NCI-H2107 treated with DMSO at 0.1 percent for 48 hours (cell line): Measurements from ENCODE around the gene NFIC.
"Not testable (repeated sequence)": the region's sequence is repeated elsewhere in the genome, so short reads cannot be mapped to it uniquely, and the experiment has no call there.

ENCODE experiments used
- DNase-seq: peaks from one replicate; lab custom pipeline; 2025; ENCODE audit not compliant: unreplicated experiment; lab: John Stamatoyannopoulos, UW

NFIC gene

GRCh38 chr19:3448616-3449334 is 82.4 kb downstream of the NFIC start:
- DNase-seq: no peak

- DNase-seq: no peak
Observed at GRCh38 chr19:3450796-3451411, 84.5 kb downstream of the NFIC start.

GRCh38 chr19:3451451-3451866 is 85.1 kb downstream of the NFIC start:
- DNase-seq: no peak

GRCh38 chr19:3452171-3452941 is 86.0 kb downstream of the NFIC start:
- no peak for DNase-seq

- not testable (repeated sequence) for DNase-seq
Observed at GRCh38 chr19:3452942-3453214, 86.5 kb downstream of the NFIC start.

- DNase-seq: no peak
Observed at GRCh38 chr19:3453840-3454239, 87.5 kb downstream of the NFIC start.

GRCh38 chr19:3454656-3455392 is 88.4 kb downstream of the NFIC start:
- DNase-seq: no peak

GRCh38 chr19:3455393-3455955 is 89.1 kb downstream of the NFIC start:
- no peak for DNase-seq

- no peak for DNase-seq
Observed at GRCh38 chr19:3455960-3456601, 89.7 kb downstream of the NFIC start.

GRCh38 chr19:3456925-3457527 is 90.6 kb downstream of the NFIC start:
- no peak for DNase-seq

GRCh38 chr19:3457528-3458228 is 91.3 kb downstream of the NFIC start:
- DNase-seq: no peak

- DNase-seq: no peak
Observed at GRCh38 chr19:3458229-3459088, 92.1 kb downstream of the NFIC start.

GRCh38 chr19:3459089-3459881 is 92.9 kb downstream of the NFIC start:
- DNase-seq: no peak

- DNase-seq: no peak
Observed at GRCh38 chr19:3459965-3460582, 93.7 kb downstream of the NFIC start.

GRCh38 chr19:3462991-3463713 is 96.8 kb downstream of the NFIC start:
- DNase-seq: no peak

GRCh38 chr19:3463714-3464586 is 97.6 kb downstream of the NFIC start:
- DNase-seq: no peak
